ENCODE data around the gene KRTAP9-6.

Gene KRTAP9-6

GRCh38 chr17:41302981-41303380 lies 37.8 kb downstream of the KRTAP9-6 start:
- H3K9me3 Mint-ChIP-seq: peaks cover 3% of the 10 kb centered on the region
- no peaks in the 10 kb centered on the region for H3K36me3 Mint-ChIP-seq (ENCODE audit: low read depth)
- TF ChIP-seq CTCF (IDR thresholded peaks at IDR 0.05; ENCODE audit: unreplicated experiment in 3 of 3): no peak
- peaks cover 5% of the 10 kb centered on the region for H3K4me1 Mint-ChIP-seq
- no peak overlapping the region for H3K4me3 Mint-ChIP-seq
- no peak overlapping the region for H3K27ac Mint-ChIP-seq
- peaks cover 9% of the 10 kb centered on the region for H3K27me3 Mint-ChIP-seq (ENCODE audit: low read depth)

- Mint-ChIP-seq H3K9me3 (peaks cover 3% of the 10 kb centered on the region), H3K4me3 (no peak overlapping the region), H3K27me3 (ENCODE audit: low read depth) (peaks cover 14% of the 10 kb centered on the region), H3K4me1 (peaks cover 10% of the 10 kb centered on the region), H3K27ac (no peak overlapping the region), H3K36me3 (ENCODE audit: low read depth) (no peaks in the 10 kb centered on the region)
- TF ChIP-seq CTCF (IDR thresholded peaks at IDR 0.05; ENCODE audit: unreplicated experiment in 3 of 3): no peak
Measured at GRCh38 chr17:41304091-41304490, 38.9 kb downstream of the KRTAP9-6 start.

GRCh38 chr17:41307647-41308046 lies 42.5 kb downstream of the KRTAP9-6 start:
- H3K9me3 Mint-ChIP-seq: no peaks in the 10 kb centered on the region
- H3K27me3 Mint-ChIP-seq (ENCODE audit: low read depth): peaks cover 24% of the 10 kb centered on the region
- H3K4me3 Mint-ChIP-seq: no peak overlapping the region
- H3K36me3 Mint-ChIP-seq (ENCODE audit: low read depth): no peaks in the 10 kb centered on the region
- peaks cover 10% of the 10 kb centered on the region for H3K4me1 Mint-ChIP-seq
- TF ChIP-seq CTCF (IDR thresholded peaks at IDR 0.05; ENCODE audit: unreplicated experiment in 3 of 3): no peak
- H3K27ac Mint-ChIP-seq: no peak overlapping the region

GRCh38 chr17:41308251-41308917 lies 43.2 kb downstream of the KRTAP9-6 start:
- no peaks in the 10 kb centered on the region for H3K9me3 Mint-ChIP-seq
- H3K4me3 Mint-ChIP-seq: no peak overlapping the region
- no peak for TF ChIP-seq CTCF (IDR thresholded peaks at IDR 0.05; ENCODE audit: unreplicated experiment in 3 of 3)
- H3K4me1 Mint-ChIP-seq: peaks cover 10% of the 10 kb centered on the region
- H3K27me3 Mint-ChIP-seq (ENCODE audit: low read depth): peaks cover 24% of the 10 kb centered on the region
- no peak overlapping the region for H3K27ac Mint-ChIP-seq
- no peaks in the 10 kb centered on the region for H3K36me3 Mint-ChIP-seq (ENCODE audit: low read depth)

- H3K27ac Mint-ChIP-seq: no peak within 1 kb of the TSS
- peaks cover 24% of the 10 kb centered on the region for H3K27me3 Mint-ChIP-seq (ENCODE audit: low read depth)
- peaks cover 10% of the 10 kb centered on the region for H3K4me1 Mint-ChIP-seq
- no peaks in the 10 kb centered on the region for H3K36me3 Mint-ChIP-seq (ENCODE audit: low read depth)
- no peak for TF ChIP-seq CTCF (IDR thresholded peaks at IDR 0.05; ENCODE audit: unreplicated experiment in 3 of 3)
- no peak within 1 kb of the TSS for H3K4me3 Mint-ChIP-seq
- no peaks in the 10 kb centered on the region for H3K9me3 Mint-ChIP-seq
Measured at GRCh38 chr17:41308918-41309359, 43.8 kb downstream of the KRTAP9-6 start, which contains the start of gene KRTAP16-1. KRTAP16-1 (minus strand) TSS chr17:41309309; CDS start chr17:41309253, 56 bp downstream.

GRCh38 chr17:41311111-41311510 lies 45.9 kb downstream of the KRTAP9-6 start:
- H3K4me3 Mint-ChIP-seq: no peak overlapping the region
- H3K36me3 Mint-ChIP-seq (ENCODE audit: low read depth): no peaks in the 10 kb centered on the region
- TF ChIP-seq CTCF (IDR thresholded peaks at IDR 0.05; ENCODE audit: unreplicated experiment in 3 of 3): no peak
- H3K9me3 Mint-ChIP-seq: no peaks in the 10 kb centered on the region
- peaks cover 10% of the 10 kb centered on the region for H3K4me1 Mint-ChIP-seq
- H3K27ac Mint-ChIP-seq: no peak overlapping the region
- peaks cover 29% of the 10 kb centered on the region for H3K27me3 Mint-ChIP-seq (ENCODE audit: low read depth)
